Dermis blood vessel endothelial cell (primary cell): Measurements from ENCODE around the gene USP32. TPM values are rescaled to one million over a fixed set of nuclear protein-coding genes. Genes with fewer than 3 reads are reported as not detected.
A peak's percentile ranks its signal among the peaks of the same experiment; 100 is the strongest.
"Not testable (repeated sequence)": the region's sequence is repeated elsewhere in the genome, so short reads cannot be mapped to it uniquely, and the experiment has no call there.

ENCODE experiments used
- DNase-seq: peaks from one replicate; pipeline ENCODE4 v3.0.0; 2010
- total RNA-seq: library from RNA; depleted of rRNA; stranded (reverse); fragments of >200 nt; gene quantifications from 2 replicates; pipeline ENCODE4 v1.2.3, GENCODE V29; 2014

The USP32 gene
- total RNA-seq, 1 donor from 2014 or later, result 53.6 TPM

GRCh38 chr17:60224064-60224463 lies 167.9 kb downstream of the USP32 start:
- no peak for DNase-seq

- DNase-seq, result peak; percentile 35
These were observed 168.5 kb downstream of the USP32 start for GRCh38 chr17:60223456-60223855.

GRCh38 chr17:60218774-60219173 lies 173.2 kb downstream of the USP32 start:
- DNase-seq, result not testable (repeated sequence)

- DNase-seq, result not testable (repeated sequence)
These were observed 176.0 kb downstream of the USP32 start for GRCh38 chr17:60215895-60216294.

GRCh38 chr17:60211282-60211681 lies 180.7 kb downstream of the USP32 start:
- DNase-seq, result not testable (repeated sequence)

- not testable (repeated sequence) for DNase-seq
These were observed 183.6 kb downstream of the USP32 start for GRCh38 chr17:60208302-60208701.

- DNase-seq, result not testable (repeated sequence)
These were observed 186.2 kb downstream of the USP32 start for GRCh38 chr17:60205782-60206181.

GRCh38 chr17:60198630-60199029 lies 193.3 kb downstream of the USP32 start:
- DNase-seq, result not testable (repeated sequence)

GRCh38 chr17:60194141-60194540 lies 197.8 kb downstream of the USP32 start:
- DNase-seq, result not testable (repeated sequence)

GRCh38 chr17:60193482-60193881 lies 198.5 kb downstream of the USP32 start:
- no peak for DNase-seq

- DNase-seq, result not testable (repeated sequence)
These were observed 198.9 kb downstream of the USP32 start for GRCh38 chr17:60193032-60193431.

GRCh38 chr17:60190032-60190431 lies 201.9 kb downstream of the USP32 start:
- DNase-seq, result not testable (repeated sequence)

- no peak for DNase-seq
These were observed 203.2 kb downstream of the USP32 start for GRCh38 chr17:60188759-60189158.

- DNase-seq, result peak; percentile 34
These were observed 204.8 kb downstream of the USP32 start for GRCh38 chr17:60186846-60187745.

- DNase-seq, result not testable (repeated sequence)
These were observed 205.6 kb downstream of the USP32 start for GRCh38 chr17:60186372-60186771.

- not testable (repeated sequence) for DNase-seq
These were observed 211.6 kb downstream of the USP32 start for GRCh38 chr17:60180380-60180779.

GRCh38 chr17:60178180-60178579 lies 213.8 kb downstream of the USP32 start:
- DNase-seq, result not testable (repeated sequence)

- DNase-seq, result not testable (repeated sequence)
These were observed 215.2 kb downstream of the USP32 start for GRCh38 chr17:60176763-60177162.

GRCh38 chr17:60174767-60175166 lies 217.2 kb downstream of the USP32 start:
- peak; percentile 62 for DNase-seq

- no peak for DNase-seq
These were observed 217.9 kb downstream of the USP32 start for GRCh38 chr17:60174035-60174434.

GRCh38 chr17:60173304-60173819 lies 218.6 kb downstream of the USP32 start:
- peak; percentile 55 for DNase-seq

- DNase-seq, result no peak
These were observed 220.2 kb downstream of the USP32 start for GRCh38 chr17:60171753-60172079.

GRCh38 chr17:60170835-60171752 lies 220.8 kb downstream of the USP32 start:
- peak; percentile 56 for DNase-seq
